SK-N-MC (cell line): ENCODE results near the gene PELI2.

Source experiments
- EZH2 ChIP-seq: fragments of 200-600 bp; sonication (generic); IDR thresholded peaks from one replicate; pipeline ENCODE4 v1.6.1; 2017; ENCODE audit warnings: antibody characterized with exemption
- POLR2AphosphoS5 ChIP-seq: IDR thresholded peaks from 2 replicates; pipeline ENCODE4 v1.6.1; 2012; ENCODE audit warnings: mild to moderate bottlenecking, low read depth, low read length, borderline replicate concordance

GRCh38 chr14:56237398-56237797 is 119.2 kb downstream of the PELI2 start:
- TF ChIP-seq POLR2AphosphoS5, result no peak
- TF ChIP-seq EZH2, result no peak
